HEK293T (cell line): ENCODE measurements around the gene HADHB.

Experiments used
- CTCF ChIA-PET: fragments of 350-600 bp; formaldehyde crosslinking; extraction: SDS; loops from one replicate; lab custom pipeline; 2021; ENCODE audit warnings: antibody characterized with exemption, inconsistent platforms; lab: Yijun Ruan, JAX
- POLR2A ChIA-PET: fragments of 350-600 bp; formaldehyde crosslinking; extraction: SDS; loops from one replicate; lab custom pipeline; 2020; ENCODE audit warnings: antibody characterized with exemption, inconsistent platforms; lab: Yijun Ruan, JAX
- DNase-seq: peaks from one replicate; pipeline ENCODE4 v3.0.0; 2012; ENCODE audit warnings: mixed read lengths; ENCODE audit errors: extremely low spot score
- ARNT ChIP-seq: fragments of 450-650 bp; IDR thresholded peaks from 2 replicates; pipeline ENCODE4 v1.6.1; 2017; ENCODE audit warnings: mild to moderate bottlenecking
- BHLHE40 ChIP-seq: fragments of 450-650 bp; IDR thresholded peaks from 2 replicates; pipeline ENCODE4 v1.6.1; 2016; ENCODE audit warnings: mild to moderate bottlenecking, moderate library complexity, borderline replicate concordance
- CTBP1 ChIP-seq: fragments of 450-650 bp; IDR thresholded peaks from 2 replicates; pipeline ENCODE4 v1.6.1; 2016; ENCODE audit warnings: borderline replicate concordance
- ELF4 ChIP-seq: fragments of 450-650 bp; IDR thresholded peaks from 2 replicates; pipeline ENCODE4 v1.6.1; 2017; ENCODE audit warnings: antibody characterized with exemption
- FOXA1 ChIP-seq: fragments of 450-650 bp; IDR thresholded peaks from 2 replicates; pipeline ENCODE4 v1.6.1; 2016; ENCODE audit warnings: mild to moderate bottlenecking
- FOXK2 ChIP-seq: fragments of 450-650 bp; IDR thresholded peaks from 2 replicates; pipeline ENCODE4 v1.6.1; 2016; ENCODE audit warnings: mild to moderate bottlenecking
- FOXM1 ChIP-seq: fragments of 450-650 bp; IDR thresholded peaks from 2 replicates; pipeline ENCODE4 v1.6.1; 2017; ENCODE audit warnings: mild to moderate bottlenecking, borderline replicate concordance
- HDGF ChIP-seq: fragments of 450-650 bp; IDR thresholded peaks from 2 replicates; pipeline ENCODE4 v1.6.1; 2017; ENCODE audit warnings: antibody characterized with exemption, borderline replicate concordance
- L3MBTL2 ChIP-seq: fragments of 450-650 bp; conservative IDR thresholded peaks from 2 replicates; pipeline ENCODE4 v1.6.1; 2016; ENCODE audit warnings: mild to moderate bottlenecking
- LEF1 ChIP-seq: fragments of 450-650 bp; IDR thresholded peaks from 2 replicates; pipeline ENCODE4 v1.6.1; 2017; ENCODE audit warnings: mild to moderate bottlenecking, borderline replicate concordance
- NFRKB ChIP-seq: fragments of 450-650 bp; IDR thresholded peaks from 2 replicates; pipeline ENCODE4 v1.6.1; 2016; ENCODE audit warnings: mild to moderate bottlenecking, moderate library complexity
- PKNOX1 ChIP-seq: fragments of 450-650 bp; IDR thresholded peaks from 2 replicates; pipeline ENCODE4 v1.6.1; 2016
- SP1 ChIP-seq: fragments of 450-650 bp; IDR thresholded peaks from 2 replicates; pipeline ENCODE4 v1.6.1; 2017
- SUZ12 ChIP-seq: fragments of 450-650 bp; IDR thresholded peaks from 2 replicates; pipeline ENCODE4 v1.6.1; 2016; ENCODE audit warnings: mild to moderate bottlenecking
- TARDBP ChIP-seq: fragments of 450-650 bp; IDR thresholded peaks from 2 replicates; pipeline ENCODE4 v1.6.1; 2016
- ZNF384 ChIP-seq: fragments of 450-650 bp; IDR thresholded peaks from 2 replicates; pipeline ENCODE4 v1.6.1; 2016

HADHB gene

DNA sequence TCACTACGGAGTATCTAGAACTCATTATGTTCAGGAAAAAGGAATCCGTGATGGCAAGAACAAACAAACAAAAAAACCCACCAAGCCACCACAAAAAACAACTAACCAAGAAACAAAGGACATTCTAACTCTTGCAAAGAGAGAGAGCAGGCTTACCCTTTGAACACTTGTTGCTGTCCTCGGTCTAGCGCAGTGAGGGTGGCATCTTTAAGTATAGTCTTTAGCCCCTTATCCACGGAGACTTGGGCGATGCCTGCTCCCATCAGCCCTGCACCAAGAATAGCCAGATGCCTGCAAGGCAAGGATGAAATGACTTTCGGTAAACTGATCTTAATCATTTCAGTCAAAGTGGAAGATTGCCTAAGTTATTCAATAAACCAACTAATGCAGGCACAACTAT, 40.8 kb upstream of the HADHB start:
- DNase-seq: no peak
- CTCF ChIA-PET: no interaction called here
- POLR2A ChIA-PET: no interaction called here
- no peak for TF ChIP-seq TARDBP
- no peak for TF ChIP-seq ZNF384
- TF ChIP-seq PKNOX1: no peak
- no peak for TF ChIP-seq FOXA1
- no peak for TF ChIP-seq SUZ12
- TF ChIP-seq HDGF: no peak
- TF ChIP-seq ELF4: no peak
- TF ChIP-seq SP1: no peak
- TF ChIP-seq ARNT: no peak
- no peak for TF ChIP-seq LEF1
- no peak for TF ChIP-seq FOXK2
- TF ChIP-seq BHLHE40: no peak
- TF ChIP-seq CTBP1: no peak
- TF ChIP-seq NFRKB: no peak
- TF ChIP-seq L3MBTL2: no peak
- TF ChIP-seq FOXM1: no peak

- ChIA-PET POLR2A (no interaction called here), CTCF (no interaction called here)
- no peak for DNase-seq
- TF ChIP-seq SP1 (no peak), ZNF384 (no peak), FOXK2 (no peak), NFRKB (no peak), ARNT (no peak), PKNOX1 (no peak), TARDBP (no peak), L3MBTL2 (no peak), CTBP1 (no peak), LEF1 (no peak), SUZ12 (no peak), HDGF (no peak), ELF4 (no peak), BHLHE40 (no peak), FOXM1 (no peak), FOXA1 (no peak)
Observed at GRCh38 chr2:26212011-26212410, 32.7 kb upstream of the HADHB start.

GRCh38 chr2:26214759-26215158, 30.0 kb upstream of the HADHB start:
- TF ChIP-seq FOXA1: no peak
- no peak for TF ChIP-seq ZNF384
- TF ChIP-seq FOXM1: no peak
- TF ChIP-seq ARNT: no peak
- no peak for TF ChIP-seq ELF4
- no peak for TF ChIP-seq HDGF
- TF ChIP-seq TARDBP: no peak
- TF ChIP-seq SUZ12: no peak
- no peak for TF ChIP-seq LEF1
- no peak for TF ChIP-seq SP1
- TF ChIP-seq BHLHE40: no peak
- no peak for TF ChIP-seq PKNOX1
- no peak for TF ChIP-seq L3MBTL2
- no peak for TF ChIP-seq NFRKB
- no peak for TF ChIP-seq FOXK2
- no peak for TF ChIP-seq CTBP1
- CTCF ChIA-PET: no interaction called here
- POLR2A ChIA-PET: no interaction called here
- no peak for DNase-seq

GRCh38 chr2:26215833-26216232, 28.9 kb upstream of the HADHB start:
- DNase-seq: no peak
- TF ChIP-seq CTBP1 (no peak), TARDBP (no peak), FOXK2 (no peak), SUZ12 (no peak)
- POLR2A ChIA-PET: no interaction called here
- CTCF ChIA-PET: interaction anchor here (0.7 kb wide), 1 partner anchor 66 kb away, joined by 3 read pairs; no protein-coding TSS in a partner anchor

- CTCF ChIA-PET: no interaction called here
- DNase-seq: no peak
- POLR2A ChIA-PET: no interaction called here
- no peak for TF ChIP-seq FOXM1
- TF ChIP-seq LEF1: no peak
- TF ChIP-seq L3MBTL2: no peak
- no peak for TF ChIP-seq FOXK2
- no peak for TF ChIP-seq ELF4
- no peak for TF ChIP-seq NFRKB
- TF ChIP-seq ZNF384: no peak
Observed at GRCh38 chr2:26216587-26216986, 28.2 kb upstream of the HADHB start.

- no peak for DNase-seq
- TF ChIP-seq ELF4 (no peak), TARDBP (no peak), CTBP1 (no peak), HDGF (no peak), L3MBTL2 (no peak), ZNF384 (no peak), ARNT (no peak), FOXK2 (no peak), FOXA1 (no peak), BHLHE40 (no peak)
- ChIA-PET POLR2A (no interaction called here), CTCF (no interaction called here)
Observed at GRCh38 chr2:26217720-26218119, 27.0 kb upstream of the HADHB start.

- DNase-seq: no peak
- CTCF ChIA-PET: no interaction called here
- TF ChIP-seq CTBP1 (no peak), SUZ12 (no peak), FOXA1 (no peak), L3MBTL2 (no peak), SP1 (no peak), HDGF (no peak), PKNOX1 (no peak), TARDBP (no peak), NFRKB (no peak), ARNT (no peak), FOXK2 (no peak), ZNF384 (no peak), FOXM1 (no peak), ELF4 (no peak), LEF1 (no peak), BHLHE40 (no peak)
- POLR2A ChIA-PET: no interaction called here
Observed at GRCh38 chr2:26223018-26223417, 21.7 kb upstream of the HADHB start.
